NT2/D1 (cell line): Measurements from ENCODE around the gene ANKRD6.

ENCODE experiments used
- SUZ12 ChIP-seq: IDR thresholded peaks from 2 replicates; pipeline ENCODE4 v1.6.1; 2011; ENCODE audit not compliant: insufficient read length, insufficient read depth; ENCODE audit errors: extremely low read depth
- ZNF274 ChIP-seq: IDR thresholded peaks from 2 replicates; pipeline ENCODE4 v1.6.1; 2011; ENCODE audit warnings: mild to moderate bottlenecking, low read depth, low read length

GRCh38 chr6:89495961-89496535 is 63.1 kb downstream of the ANKRD6 start:
- TF ChIP-seq ZNF274 (no peak), SUZ12 (no peak)
